Measurements from ENCODE around the gene DNAJB9. TPM values are rescaled to one million over a fixed set of nuclear protein-coding genes. Genes with fewer than 3 reads are reported as not detected.

Gene DNAJB9
- total RNA-seq, 2 donors from 2014 or later: 13.9 to 41.2 TPM

DNA sequence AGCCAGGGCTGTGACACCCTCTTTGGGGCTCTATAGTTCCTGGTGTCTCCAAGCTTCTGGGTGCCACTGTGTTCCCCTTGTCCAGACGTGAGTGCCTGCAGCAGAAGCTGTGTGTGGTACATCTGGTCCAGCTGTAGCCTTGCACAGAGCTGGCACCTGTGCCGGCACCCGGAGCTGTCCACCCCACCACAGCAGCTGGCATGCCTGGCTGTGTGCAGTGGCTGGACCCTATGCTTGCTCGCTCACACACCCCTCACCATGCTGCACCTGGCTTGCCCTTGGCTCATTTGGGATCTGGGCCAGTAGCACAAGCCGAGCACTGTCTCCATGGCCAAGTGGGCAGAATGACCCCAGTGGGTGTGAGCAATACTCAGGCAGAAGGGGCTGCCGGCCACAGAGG lies 10.6 kb downstream of the DNAJB9 start:
- Mint-ChIP-seq H3K27me3 (no peaks in the 10 kb centered on the region), H3K36me3 (peaks cover 19% of the 10 kb centered on the region), H3K9me3 (no peaks in the 10 kb centered on the region), H3K27ac (no peak overlapping the region), H3K4me3 (no peak overlapping the region), H3K4me1 (ENCODE audit: low read depth in 2 of 2) (peaks cover 12 to 13% of the 10 kb centered on the region in 2 donors)
- ATAC-seq (peak in 1 of 2 donors; percentile 41), DNase-seq (ENCODE audit: low spot score) (no peak)

DNA sequence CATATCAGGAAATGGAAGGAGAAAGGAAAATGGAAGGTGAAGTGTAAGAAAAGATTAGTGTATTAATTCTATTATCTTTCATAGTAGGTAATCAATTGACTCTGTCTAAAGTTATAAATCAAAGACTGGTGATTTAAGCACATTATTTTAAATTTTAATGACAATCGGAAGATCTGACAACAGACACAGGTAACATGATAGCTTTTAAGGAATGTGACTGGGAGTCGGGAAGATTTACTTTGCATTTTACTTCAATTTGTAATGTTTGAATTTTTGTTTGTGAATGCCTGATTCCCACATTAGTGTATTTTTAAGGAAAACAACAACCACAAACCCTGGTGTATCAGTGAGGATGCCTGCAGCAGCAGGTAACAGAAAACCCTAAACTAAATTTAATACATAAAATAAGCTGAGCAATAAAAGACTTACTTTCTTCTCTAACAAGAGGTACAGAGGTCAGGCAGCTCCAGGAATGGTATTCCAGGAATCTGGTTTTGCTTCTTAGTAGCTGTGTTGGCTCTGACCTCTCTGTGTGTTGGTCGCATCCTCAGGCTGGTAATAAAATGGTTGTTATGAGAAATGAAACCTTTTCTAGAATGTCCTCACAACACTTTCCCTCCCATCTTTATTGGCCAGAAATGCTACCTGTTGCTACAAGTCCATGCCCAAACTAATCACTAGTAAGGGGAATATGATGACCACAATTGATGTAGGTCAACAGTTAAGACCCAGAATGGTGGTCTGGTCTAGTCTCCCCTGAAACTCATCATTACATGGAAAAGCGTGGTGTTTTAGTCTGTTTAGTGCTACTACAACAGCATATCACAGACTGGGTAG lies 12.2 kb downstream of the DNAJB9 start:
- Mint-ChIP-seq H3K27me3 (peaks cover 10 to 11% of the 10 kb centered on the region in 2 donors), H3K27ac (no peak overlapping the region), H3K36me3 (peaks cover 8% of the 10 kb centered on the region), H3K4me1 (ENCODE audit: low read depth in 2 of 2) (peaks cover 1 to 2% of the 10 kb centered on the region in 2 donors), H3K9me3 (no peaks in the 10 kb centered on the region), H3K4me3 (no peak overlapping the region)
- ATAC-seq (no peak), DNase-seq (ENCODE audit: low spot score) (no peak)

DNA sequence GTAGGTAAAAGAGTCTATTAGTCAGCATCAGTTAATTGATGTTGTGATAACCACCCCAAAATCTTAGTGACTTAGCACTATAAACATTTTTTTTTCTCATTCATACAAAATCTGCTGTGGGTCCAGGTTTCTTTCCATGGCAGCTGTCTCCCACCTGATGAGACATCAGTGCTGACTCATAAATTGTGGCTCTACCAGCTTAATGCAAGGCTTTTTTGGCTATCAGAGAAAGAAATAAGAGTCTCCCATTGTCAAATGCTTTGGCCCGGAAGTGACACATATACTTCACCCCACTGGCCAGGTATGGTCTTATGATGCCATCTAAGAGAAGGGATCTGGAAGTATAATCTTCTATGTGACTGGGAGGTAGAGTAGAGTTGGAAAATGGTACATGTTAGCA lies 14.5 kb downstream of the DNAJB9 start:
- no peak for DNase-seq (ENCODE audit: low spot score)
- H3K4me1 Mint-ChIP-seq (ENCODE audit: low read depth in 2 of 2): no peaks in the 10 kb centered on the region
- H3K27me3 Mint-ChIP-seq: peaks cover 12 to 19% of the 10 kb centered on the region in 2 donors
- H3K27ac Mint-ChIP-seq: no peak overlapping the region
- H3K9me3 Mint-ChIP-seq: no peaks in the 10 kb centered on the region
- no peak overlapping the region for H3K4me3 Mint-ChIP-seq
- no peaks in the 10 kb centered on the region for H3K36me3 Mint-ChIP-seq
- ATAC-seq: no peak

DNA sequence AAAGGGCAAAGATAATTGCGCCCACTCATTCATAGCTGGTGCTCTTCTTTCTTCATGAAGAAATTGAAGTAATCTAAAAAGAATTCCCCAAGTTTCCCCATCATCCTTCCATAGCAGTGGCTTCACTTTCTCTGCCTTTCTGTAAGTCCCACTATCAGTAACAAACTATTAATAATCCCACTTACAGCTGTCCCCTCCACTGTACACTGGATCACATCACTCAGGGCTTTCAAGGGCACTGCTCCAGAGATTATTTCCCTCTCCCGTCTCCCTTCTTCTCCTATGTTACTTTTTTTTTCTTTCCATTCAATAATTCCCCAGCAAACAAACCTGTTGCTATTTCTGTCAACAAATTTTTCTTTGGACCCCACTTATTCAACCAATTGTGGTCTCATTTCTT lies 16.2 kb downstream of the DNAJB9 start:
- Mint-ChIP-seq H3K27me3 (peaks cover 12 to 24% of the 10 kb centered on the region in 2 donors), H3K4me3 (no peak overlapping the region), H3K4me1 (ENCODE audit: low read depth in 2 of 2) (no peaks in the 10 kb centered on the region), H3K36me3 (no peaks in the 10 kb centered on the region), H3K27ac (no peak overlapping the region), H3K9me3 (no peaks in the 10 kb centered on the region)
- no peak for DNase-seq (ENCODE audit: low spot score)
- no peak for ATAC-seq

DNA sequence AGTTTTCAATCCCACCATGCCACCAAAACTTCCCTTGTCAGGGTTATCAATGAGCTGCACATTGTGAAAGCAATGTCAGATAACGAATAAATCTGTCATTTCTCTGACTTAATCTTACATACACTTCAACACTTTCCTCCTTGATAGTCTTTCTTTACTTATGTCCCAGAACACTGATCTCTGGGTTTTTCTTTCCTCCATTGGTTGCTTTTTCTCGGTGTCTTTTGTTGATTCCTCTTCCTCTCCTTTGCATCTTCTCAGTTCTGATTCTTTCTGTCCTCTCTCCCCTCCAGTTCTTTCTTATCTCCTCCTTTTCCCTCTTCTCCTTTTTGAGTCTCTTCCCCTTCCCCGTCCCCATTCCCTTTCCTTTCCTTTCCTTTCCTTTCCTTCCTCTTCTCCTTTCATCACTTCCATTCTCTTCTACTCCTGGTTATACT lies 16.6 kb downstream of the DNAJB9 start:
- no peak overlapping the region for H3K27ac Mint-ChIP-seq
- ATAC-seq (no peak), DNase-seq (ENCODE audit: low spot score) (no peak)
- no peaks in the 10 kb centered on the region for H3K4me1 Mint-ChIP-seq (ENCODE audit: low read depth in 2 of 2)
- no peaks in the 10 kb centered on the region for H3K36me3 Mint-ChIP-seq
- H3K4me3 Mint-ChIP-seq: no peak overlapping the region
- H3K9me3 Mint-ChIP-seq: no peaks in the 10 kb centered on the region
- peaks cover 12 to 24% of the 10 kb centered on the region in 2 donors for H3K27me3 Mint-ChIP-seq

DNA sequence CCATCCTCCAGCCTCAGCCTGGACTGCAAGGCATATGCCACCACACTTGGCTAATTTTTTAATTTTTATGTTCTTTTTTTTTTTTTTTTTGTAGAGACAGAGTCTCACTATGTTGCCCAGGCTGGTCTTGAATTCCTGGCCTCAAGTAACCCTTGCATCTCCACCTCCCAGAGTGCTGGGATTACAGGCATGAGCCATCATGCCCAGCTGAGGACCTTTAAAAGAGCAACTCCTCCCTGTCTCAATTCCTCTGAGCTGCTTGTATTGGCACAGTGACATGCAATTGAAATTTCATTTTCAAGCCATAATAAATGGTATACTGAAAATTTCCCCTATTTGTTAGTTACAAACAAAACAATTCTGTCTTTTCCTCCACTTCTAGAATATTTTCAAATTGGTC lies 19.5 kb downstream of the DNAJB9 start:
- H3K4me3 Mint-ChIP-seq: no peak overlapping the region
- H3K4me1 Mint-ChIP-seq (ENCODE audit: low read depth in 2 of 2): no peaks in the 10 kb centered on the region
- no peak for ATAC-seq
- DNase-seq (ENCODE audit: low spot score): no peak
- H3K9me3 Mint-ChIP-seq: no peaks in the 10 kb centered on the region
- peaks cover 12 to 27% of the 10 kb centered on the region in 2 donors for H3K27me3 Mint-ChIP-seq
- H3K27ac Mint-ChIP-seq: no peak overlapping the region
- H3K36me3 Mint-ChIP-seq: no peaks in the 10 kb centered on the region

DNA sequence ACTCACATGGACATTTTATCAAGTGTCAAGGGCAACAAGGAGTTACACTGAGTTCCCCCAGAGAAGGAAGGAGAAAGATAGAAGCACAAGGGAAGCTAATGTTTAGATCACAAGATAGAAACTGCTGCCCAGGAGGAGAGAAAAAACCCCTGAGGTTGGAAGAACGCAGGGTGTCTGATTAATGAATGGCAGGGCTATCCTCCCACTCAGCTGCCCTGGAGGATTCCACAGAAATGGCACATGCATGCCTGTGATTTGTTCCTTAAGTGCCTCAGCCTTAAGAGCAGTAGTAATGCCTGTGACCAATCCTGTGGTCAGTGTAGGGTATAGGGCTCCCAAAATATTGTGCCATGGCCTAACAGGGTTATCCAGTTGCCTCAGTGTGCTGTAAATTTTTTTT lies 20.2 kb downstream of the DNAJB9 start:
- ATAC-seq: no peak
- no peak for DNase-seq (ENCODE audit: low spot score)
- Mint-ChIP-seq H3K4me3 (no peak overlapping the region), H3K27me3 (peaks cover 12 to 27% of the 10 kb centered on the region in 2 donors), H3K9me3 (no peaks in the 10 kb centered on the region), H3K27ac (no peak overlapping the region), H3K36me3 (no peaks in the 10 kb centered on the region), H3K4me1 (ENCODE audit: low read depth in 2 of 2) (no peaks in the 10 kb centered on the region)

DNA sequence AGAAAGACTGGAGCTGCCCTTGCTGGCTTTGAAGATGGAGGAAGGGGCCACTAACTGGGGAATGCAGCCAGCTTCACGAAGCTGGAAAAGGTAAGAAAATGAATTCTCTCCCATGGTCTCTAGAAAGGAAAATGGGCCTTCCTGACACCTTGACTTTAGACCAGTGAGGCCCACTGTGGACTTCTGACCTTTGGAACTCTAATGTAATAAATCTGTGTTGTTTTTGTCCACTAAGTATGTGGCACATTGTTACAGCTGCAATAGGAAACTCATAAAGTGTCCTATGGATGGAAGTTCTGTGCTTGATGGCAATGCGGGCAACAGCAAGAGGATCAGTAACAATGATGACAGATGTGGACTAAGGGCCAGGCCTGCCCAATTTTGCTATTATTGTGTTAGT lies 20.9 kb downstream of the DNAJB9 start:
- no peaks in the 10 kb centered on the region for H3K9me3 Mint-ChIP-seq
- H3K4me1 Mint-ChIP-seq (ENCODE audit: low read depth in 2 of 2): no peaks in the 10 kb centered on the region
- DNase-seq (ENCODE audit: low spot score): no peak
- no peak overlapping the region for H3K4me3 Mint-ChIP-seq
- H3K27ac Mint-ChIP-seq: no peak overlapping the region
- peaks cover 12 to 27% of the 10 kb centered on the region in 2 donors for H3K27me3 Mint-ChIP-seq
- no peak for ATAC-seq
- no peaks in the 10 kb centered on the region for H3K36me3 Mint-ChIP-seq

DNA sequence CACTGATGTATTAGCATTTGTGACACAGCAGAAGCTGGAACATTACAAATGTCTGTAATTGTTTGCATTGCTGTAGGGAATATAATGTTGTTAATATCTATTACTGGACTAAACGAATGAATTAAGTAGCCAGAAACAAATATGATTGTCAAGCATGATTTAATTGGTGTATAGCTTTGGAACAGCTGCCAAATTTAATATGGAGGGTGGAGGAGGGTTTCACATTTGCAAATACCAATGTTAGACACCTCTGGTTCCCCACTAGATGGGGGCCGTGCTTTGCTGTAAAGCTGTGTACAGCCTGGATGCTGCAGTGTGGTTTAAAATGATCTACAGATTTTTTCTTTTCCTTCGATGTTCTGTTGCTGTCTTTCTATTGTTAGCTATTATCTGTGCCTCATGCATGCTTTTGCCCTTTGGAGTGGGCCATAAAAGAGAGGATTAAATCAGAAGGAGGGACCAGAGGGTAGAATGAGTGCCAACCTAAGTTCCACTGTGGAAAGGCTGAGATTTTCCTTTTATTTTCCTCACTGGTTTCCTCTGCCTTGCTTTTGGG lies 23.1 kb downstream of the DNAJB9 start:
- Mint-ChIP-seq H3K9me3 (no peaks in the 10 kb centered on the region), H3K27me3 (peaks cover 2 to 16% of the 10 kb centered on the region in 2 donors), H3K4me1 (ENCODE audit: low read depth in 2 of 2) (no peaks in the 10 kb centered on the region), H3K27ac (no peak overlapping the region), H3K36me3 (no peaks in the 10 kb centered on the region), H3K4me3 (no peak overlapping the region)
- ATAC-seq: no peak
- no peak for DNase-seq (ENCODE audit: low spot score)

DNA sequence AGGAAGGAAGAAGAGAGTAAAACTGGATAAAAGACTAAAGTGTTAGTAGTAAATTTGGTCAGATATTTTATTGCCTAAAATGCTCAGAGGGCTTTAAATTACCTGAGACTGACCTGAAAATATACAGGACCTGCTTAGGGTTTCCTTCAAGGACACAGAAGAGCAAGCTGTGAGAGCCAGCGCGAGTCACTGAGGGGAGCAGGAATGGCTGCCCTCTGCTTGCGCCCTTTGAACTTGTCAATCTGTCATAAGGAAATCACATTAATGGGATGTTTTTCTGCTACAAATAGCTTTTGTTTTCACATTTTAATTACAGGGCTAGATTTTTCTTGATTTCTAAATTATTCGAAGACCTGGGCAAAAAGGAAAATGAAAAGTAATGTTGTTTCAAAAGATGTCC lies 26.9 kb downstream of the DNAJB9 start:
- no peaks in the 10 kb centered on the region for H3K4me1 Mint-ChIP-seq (ENCODE audit: low read depth in 2 of 2)
- H3K36me3 Mint-ChIP-seq: no peaks in the 10 kb centered on the region
- no peaks in the 10 kb centered on the region for H3K9me3 Mint-ChIP-seq
- DNase-seq (ENCODE audit: low spot score) (no peak), ATAC-seq (no peak)
- H3K27me3 Mint-ChIP-seq: peaks cover 22 to 25% of the 10 kb centered on the region in 2 donors
- H3K4me3 Mint-ChIP-seq: no peak overlapping the region
- H3K27ac Mint-ChIP-seq: no peak overlapping the region

DNA sequence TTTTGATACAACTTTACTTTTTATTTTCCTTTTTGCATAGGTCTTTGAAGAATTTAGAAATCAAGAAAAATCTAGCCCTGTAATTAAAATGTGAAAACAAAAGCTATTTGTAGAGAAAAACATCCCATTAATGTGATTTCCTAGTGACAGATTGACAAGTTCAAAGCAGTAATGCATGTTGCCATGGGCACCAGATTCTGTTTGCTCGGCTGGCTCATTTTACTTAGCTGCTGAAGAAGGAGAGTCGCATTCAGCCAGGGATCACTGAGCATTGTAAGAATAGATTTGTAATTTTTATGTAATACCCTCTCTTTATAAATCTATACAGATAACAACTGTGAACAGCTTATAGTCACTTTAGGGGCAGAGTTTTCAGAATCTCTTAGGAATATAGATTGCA lies 28.5 kb downstream of the DNAJB9 start:
- Mint-ChIP-seq H3K4me1 (ENCODE audit: low read depth in 2 of 2) (no peaks in the 10 kb centered on the region), H3K4me3 (no peak overlapping the region), H3K27me3 (peaks cover 20 to 25% of the 10 kb centered on the region in 2 donors), H3K9me3 (no peaks in the 10 kb centered on the region), H3K36me3 (no peaks in the 10 kb centered on the region), H3K27ac (no peak overlapping the region)
- DNase-seq (ENCODE audit: low spot score) (no peak), ATAC-seq (no peak)

DNA sequence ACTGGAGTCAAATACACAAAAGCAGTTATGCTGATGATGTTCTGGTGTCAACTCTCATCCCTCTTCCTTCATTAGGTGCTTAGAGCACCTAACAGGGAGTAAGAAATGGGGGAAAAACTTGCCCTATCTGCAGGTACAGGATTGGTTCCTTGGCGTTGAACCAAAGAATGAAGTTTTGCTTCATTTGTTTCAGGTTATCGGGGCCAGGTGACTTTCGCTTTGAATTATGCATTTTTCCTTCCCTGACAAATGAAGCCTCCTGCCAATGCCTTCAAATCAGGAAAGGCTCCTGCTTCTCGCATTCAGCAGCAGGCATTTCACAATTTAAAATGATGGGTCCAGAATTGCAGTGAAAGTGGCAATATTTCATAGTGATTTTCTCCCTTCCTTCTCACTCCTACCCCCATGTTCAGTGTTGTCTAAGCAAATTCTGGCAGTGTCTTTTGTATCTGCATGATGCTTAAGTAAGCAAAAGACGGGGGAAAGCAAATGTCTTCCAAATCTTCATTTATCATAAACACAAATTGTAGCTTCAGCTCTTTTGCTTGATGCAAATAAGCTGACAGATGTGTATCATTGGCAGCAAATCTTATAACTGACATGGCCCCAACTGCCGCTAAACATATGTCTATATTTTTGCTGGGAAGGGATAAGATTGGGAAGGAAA lies 29.4 kb downstream of the DNAJB9 start:
- Mint-ChIP-seq H3K4me1 (ENCODE audit: low read depth in 2 of 2) (no peaks in the 10 kb centered on the region), H3K27me3 (peaks cover 20 to 25% of the 10 kb centered on the region in 2 donors), H3K4me3 (no peak overlapping the region), H3K36me3 (no peaks in the 10 kb centered on the region), H3K27ac (no peak overlapping the region), H3K9me3 (no peaks in the 10 kb centered on the region)
- DNase-seq (ENCODE audit: low spot score) (no peak), ATAC-seq (no peak)

DNA sequence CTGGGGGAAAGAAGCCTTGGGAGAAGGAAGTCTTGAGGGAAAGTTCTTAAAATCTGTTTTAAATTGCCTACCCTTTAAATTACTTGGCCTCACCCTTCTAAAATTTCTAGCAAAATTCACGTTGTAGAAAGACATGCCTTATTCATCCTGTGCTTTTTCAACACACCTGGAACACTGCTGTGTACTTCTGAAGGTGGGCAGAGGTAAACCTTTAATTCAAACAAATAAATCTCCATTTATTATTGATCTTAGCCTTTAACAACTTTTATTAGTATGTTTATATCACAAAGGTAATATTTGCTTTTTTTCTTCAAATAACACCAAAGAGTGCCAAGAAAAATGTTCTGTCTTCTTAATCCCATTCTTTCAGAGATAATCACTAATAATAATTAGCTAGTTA lies 30.7 kb downstream of the DNAJB9 start:
- Mint-ChIP-seq H3K36me3 (no peaks in the 10 kb centered on the region), H3K4me1 (ENCODE audit: low read depth in 2 of 2) (no peaks in the 10 kb centered on the region), H3K27me3 (peaks cover 20 to 25% of the 10 kb centered on the region in 2 donors), H3K9me3 (no peaks in the 10 kb centered on the region), H3K27ac (no peak overlapping the region), H3K4me3 (no peak overlapping the region)
- DNase-seq (ENCODE audit: low spot score) (no peak), ATAC-seq (no peak)

DNA sequence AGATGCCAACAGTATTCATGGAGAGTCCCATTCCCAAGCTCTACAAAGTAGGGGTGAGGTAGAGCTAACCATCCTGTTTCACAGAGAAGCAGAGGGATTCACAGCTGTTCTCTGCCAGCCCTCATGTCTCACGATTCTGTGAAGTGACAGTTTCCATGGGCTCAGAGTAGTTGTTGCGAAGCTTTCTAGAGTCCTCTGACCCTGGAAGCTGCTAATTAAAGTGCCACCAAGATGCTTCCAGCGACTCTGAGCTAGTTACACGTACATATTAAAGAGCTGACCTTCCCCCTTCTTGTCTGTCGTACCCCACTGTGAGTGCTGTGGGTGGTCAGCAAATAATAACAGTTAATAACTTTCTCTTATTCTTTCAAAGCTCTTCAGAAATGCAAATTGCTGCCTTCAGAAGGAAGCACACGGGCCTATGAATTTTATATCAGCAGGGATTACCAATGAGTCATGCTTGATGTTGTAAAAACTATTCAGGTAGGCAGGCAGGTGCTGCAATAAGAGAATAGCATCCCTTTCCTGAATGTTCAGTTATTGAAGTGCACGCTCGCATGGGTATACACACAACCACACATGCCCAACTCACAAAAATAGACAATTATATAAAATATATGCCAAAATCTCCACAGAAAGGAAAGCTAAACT lies 34.1 kb downstream of the DNAJB9 start:
- DNase-seq (ENCODE audit: low spot score): no peak
- H3K4me3 Mint-ChIP-seq: no peak overlapping the region
- H3K9me3 Mint-ChIP-seq: no peaks in the 10 kb centered on the region
- no peak overlapping the region for H3K27ac Mint-ChIP-seq
- peaks cover 10 to 12% of the 10 kb centered on the region in 2 donors for H3K27me3 Mint-ChIP-seq
- no peaks in the 10 kb centered on the region for H3K4me1 Mint-ChIP-seq (ENCODE audit: low read depth in 2 of 2)
- ATAC-seq: no peak
- no peaks in the 10 kb centered on the region for H3K36me3 Mint-ChIP-seq
